ENCODE results near the gene STRN4.

STRN4 gene

GRCh38 chr19:46685189-46685588, 61.1 kb downstream of the STRN4 start:
- in situ Hi-C loops (cut with MboI; ENCODE audit: low sequenced_read_pairs), result no loop called here

- in situ Hi-C loops (cut with MboI; ENCODE audit: low sequenced_read_pairs), result no loop called here
These were observed 68.0 kb downstream of the STRN4 start for GRCh38 chr19:46678110-46678732.

GRCh38 chr19:46674416-46675178, 71.7 kb downstream of the STRN4 start:
- in situ Hi-C loops (cut with MboI; ENCODE audit: low sequenced_read_pairs), result no loop called here

- in situ Hi-C loops (cut with MboI; ENCODE audit: low sequenced_read_pairs), result no loop called here
These were observed 75.4 kb downstream of the STRN4 start for GRCh38 chr19:46670813-46671212.

All from HL-60/S4 treated with retinoic acid at 250 ng/mL for 4 days and 3 days (cell line).